GM20000 (cell line): ENCODE data around the gene KARS1.

Experiments used
- DNase-seq: peaks from one replicate; pipeline ENCODE4 v3.0.0; 2012; ENCODE audit warnings: low spot score
- TF ChIP-seq, protein P1 (sequence below): IDR thresholded peaks from 2 replicates; pipeline ENCODE4 v1.5.1; 2012; ENCODE audit warnings: mild to moderate bottlenecking, control low read depth; ENCODE audit errors: extremely low read depth, missing control alignments

KARS1 gene

DNA sequence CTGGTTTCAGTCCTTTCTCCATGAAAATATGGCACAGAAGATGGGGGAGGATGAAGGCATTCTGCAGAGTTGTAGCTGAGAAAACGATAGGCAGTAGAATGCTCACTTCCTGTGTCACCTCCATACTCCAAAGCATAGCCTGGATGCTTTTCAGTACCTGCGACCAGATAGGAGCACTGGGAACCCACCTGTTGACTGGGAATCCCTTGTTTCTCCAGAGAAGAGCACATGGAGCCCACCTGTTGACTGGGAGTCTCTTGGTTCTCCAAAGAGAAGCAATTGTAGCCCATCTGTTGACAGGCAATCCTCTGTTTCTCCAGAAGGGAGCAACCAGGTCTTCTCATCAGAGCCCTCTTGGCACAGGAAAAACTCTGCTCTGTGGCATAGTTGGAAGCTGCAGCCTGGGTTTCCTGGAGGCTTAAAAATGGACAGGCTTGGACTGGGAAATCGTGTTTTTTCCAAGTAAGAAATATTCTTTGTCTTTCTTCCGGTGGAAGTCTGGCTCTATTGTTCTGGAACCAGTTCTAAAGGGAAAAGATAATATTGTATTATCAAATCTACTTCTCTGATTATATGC, 13.3 kb upstream of the KARS1 start:
- TF ChIP-seq, protein P1, sequence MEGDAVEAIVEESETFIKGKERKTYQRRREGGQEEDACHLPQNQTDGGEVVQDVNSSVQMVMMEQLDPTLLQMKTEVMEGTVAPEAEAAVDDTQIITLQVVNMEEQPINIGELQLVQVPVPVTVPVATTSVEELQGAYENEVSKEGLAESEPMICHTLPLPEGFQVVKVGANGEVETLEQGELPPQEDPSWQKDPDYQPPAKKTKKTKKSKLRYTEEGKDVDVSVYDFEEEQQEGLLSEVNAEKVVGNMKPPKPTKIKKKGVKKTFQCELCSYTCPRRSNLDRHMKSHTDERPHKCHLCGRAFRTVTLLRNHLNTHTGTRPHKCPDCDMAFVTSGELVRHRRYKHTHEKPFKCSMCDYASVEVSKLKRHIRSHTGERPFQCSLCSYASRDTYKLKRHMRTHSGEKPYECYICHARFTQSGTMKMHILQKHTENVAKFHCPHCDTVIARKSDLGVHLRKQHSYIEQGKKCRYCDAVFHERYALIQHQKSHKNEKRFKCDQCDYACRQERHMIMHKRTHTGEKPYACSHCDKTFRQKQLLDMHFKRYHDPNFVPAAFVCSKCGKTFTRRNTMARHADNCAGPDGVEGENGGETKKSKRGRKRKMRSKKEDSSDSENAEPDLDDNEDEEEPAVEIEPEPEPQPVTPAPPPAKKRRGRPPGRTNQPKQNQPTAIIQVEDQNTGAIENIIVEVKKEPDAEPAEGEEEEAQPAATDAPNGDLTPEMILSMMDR, result no peak
- no peak for DNase-seq

DNA sequence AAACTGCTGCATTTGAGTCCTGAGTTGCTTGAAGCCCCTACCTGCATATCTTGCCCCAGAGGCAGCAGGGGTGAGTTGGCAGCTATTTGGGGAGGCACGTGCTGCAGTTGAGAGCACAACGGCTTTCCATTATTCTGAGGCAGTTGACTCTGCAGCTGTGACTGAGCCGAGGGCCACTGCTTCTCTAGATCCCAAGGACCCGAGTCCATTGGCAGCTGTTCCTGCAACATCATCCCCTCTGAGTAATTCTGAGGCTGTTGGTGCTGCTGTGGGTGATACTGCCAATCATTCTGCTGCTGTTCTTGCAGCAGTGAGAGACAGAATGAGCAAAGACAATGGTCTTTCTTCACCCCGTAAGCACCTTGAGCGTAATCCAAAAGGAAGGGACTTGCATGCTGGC, 12.9 kb upstream of the KARS1 start:
- TF ChIP-seq, protein P1, result no peak
- DNase-seq, result no peak

DNA sequence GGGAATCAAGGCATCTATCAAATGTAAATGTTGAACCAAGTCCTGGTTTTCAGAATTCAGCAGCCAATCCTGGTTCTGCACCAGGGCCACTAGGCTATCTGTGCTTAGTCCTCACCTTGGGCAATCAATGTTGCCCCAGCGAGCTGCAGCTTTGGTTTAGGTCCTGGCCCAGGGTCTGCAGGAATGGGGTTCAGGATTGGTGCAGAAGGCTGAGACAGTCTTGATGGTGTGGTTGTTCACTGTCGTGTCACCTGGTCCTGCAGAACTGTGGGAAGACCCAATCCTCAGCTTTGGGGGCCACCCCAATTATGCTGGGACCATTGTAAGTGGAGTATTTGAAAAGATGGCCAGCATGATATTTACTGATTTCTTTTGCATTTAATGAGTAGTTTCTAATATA, 10.7 kb upstream of the KARS1 start:
- no peak for DNase-seq
- TF ChIP-seq, protein P1, result no peak

DNA sequence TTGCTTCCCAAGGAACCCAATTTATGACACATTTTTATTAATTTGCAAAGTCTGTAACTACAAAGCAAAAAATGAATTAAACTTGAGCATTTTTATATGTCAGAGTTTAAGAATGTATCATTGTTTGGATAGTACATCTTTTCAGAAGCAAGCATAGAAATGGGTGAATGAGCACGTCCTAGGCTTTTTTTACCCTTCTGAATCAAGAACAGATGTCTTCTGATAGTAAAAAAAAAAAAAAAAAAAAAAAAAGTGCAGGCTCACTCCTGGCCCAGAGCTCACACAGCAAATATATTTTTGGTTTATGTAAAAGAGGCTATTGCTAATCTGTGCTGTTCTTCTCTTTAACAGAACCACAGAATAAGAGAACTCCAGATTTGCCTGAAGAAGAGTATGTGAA, 6.5 kb upstream of the KARS1 start:
- TF ChIP-seq, protein P1, result no peak
- no peak for DNase-seq

DNA sequence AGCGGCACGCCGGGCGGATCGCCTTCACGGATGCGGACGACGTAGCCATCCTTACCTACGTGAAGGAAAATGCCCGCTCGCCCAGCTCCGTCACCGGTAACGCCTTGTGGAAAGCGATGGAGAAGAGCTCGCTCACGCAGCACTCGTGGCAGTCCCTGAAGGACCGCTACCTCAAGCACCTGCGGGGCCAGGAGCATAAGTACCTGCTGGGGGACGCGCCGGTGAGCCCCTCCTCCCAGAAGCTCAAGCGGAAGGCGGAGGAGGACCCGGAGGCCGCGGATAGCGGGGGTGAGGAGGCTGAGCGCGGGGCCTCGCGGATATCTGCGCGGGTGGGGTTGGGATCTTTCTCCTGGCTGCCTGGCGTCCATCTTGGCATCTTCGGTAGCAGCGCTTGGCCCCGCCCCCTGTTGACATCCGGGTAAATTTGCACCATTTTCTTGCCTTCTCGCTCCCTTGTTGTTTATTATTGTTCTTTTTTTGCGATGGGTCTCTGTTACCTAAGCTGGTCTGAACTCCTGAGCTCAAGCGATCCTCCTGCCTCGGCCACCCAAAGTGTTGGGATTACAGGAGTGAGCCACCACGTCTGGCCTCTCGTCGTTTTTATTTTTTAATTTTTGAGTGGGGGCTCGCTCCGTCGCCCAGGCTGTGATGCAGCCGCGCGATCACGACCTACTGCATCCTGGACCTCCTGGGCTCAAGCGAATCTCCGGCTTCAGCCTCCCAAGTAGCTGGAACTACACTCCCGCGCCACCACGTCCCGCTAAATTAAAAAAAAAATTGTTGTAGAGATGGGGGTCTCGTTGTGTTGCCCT, 1.0 kb upstream of the KARS1 start:
- TF ChIP-seq, protein P1, result no peak
- DNase-seq, result peak; percentile 80

DNA sequence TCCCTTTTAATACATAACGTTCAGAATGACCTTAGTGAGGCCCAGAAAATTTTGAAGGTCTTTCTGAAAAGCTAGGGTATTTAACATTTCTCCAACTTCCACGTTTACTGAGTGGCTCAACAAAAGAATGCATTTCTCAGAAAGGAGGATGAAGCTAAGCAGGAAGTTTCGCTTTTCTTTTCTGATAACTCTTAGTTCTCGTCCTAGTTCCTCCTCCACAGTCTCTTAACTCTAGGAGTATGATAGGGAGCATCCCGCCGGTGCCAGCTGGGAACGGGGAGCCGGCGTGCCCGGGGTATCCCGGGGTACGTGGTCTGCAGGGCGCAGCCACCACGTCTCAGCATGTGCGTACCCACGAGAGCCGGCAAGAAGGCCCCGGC, 363 bp downstream of the KARS1 start:
- TF ChIP-seq, protein P1, result no peak

DNA sequence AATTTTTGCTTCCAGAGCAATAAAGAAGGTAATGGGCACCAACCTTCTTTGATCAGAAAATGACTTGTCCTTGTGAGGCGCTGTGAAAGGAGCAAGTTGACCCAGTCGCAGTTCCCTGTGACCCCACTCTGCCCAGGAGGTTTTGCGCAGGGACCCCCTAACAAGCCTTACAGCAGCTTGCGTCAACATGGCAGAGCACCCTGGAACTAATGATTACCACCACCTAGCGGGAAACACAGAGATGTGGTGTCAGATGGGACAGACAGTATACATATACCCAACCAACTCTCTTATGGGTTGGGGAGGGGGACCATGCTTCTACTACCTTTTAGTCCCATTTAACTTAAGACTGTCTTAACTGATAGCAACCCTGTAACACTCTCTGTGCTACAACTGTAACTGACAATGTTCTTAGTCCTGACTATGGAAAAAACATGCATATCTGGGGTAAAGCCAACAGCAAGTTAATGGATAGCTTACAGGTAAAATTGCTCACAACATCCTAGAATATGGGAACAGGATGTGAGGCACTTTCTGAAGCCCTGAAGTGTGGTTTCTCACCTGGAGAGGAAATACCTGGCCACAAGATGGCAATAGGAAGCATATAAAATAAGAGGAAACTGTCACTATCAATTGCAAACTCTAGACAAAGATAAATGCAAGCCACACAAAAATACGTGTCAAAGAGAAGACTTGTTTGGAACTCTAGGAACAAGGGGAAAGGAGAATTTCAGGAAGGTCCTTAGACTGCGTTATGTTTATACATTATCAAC, 3.0 kb downstream of the KARS1 start:
- DNase-seq, result no peak
- TF ChIP-seq, protein P1, result no peak

More for the DNA sequence above, 363 bp downstream of the KARS1 start:
- DNase-seq, result no peak
